Neural cell (in vitro differentiated cells): ENCODE results near the gene METAP1.

Source experiments
- CTCF ChIP-seq: fragments of 450-650 bp; IDR thresholded peaks from 2 replicates; pipeline ENCODE4 v1.5.1; 2014; ENCODE audit warnings: antibody characterized with exemption, mild to moderate bottlenecking, moderate library complexity; ENCODE audit not compliant: poor library complexity, severe bottlenecking
- POLR2AphosphoS5 ChIP-seq: IDR thresholded peaks from 2 replicates; pipeline ENCODE4 v1.6.1; 2012
- RAD21 ChIP-seq: fragments of 450-650 bp; conservative IDR thresholded peaks from 2 replicates; pipeline ENCODE4 v1.6.1; 2014; ENCODE audit warnings: antibody characterized with exemption, mild to moderate bottlenecking, moderate library complexity
- SMC3 ChIP-seq: fragments of 450-650 bp; conservative IDR thresholded peaks from 2 replicates; pipeline ENCODE4 v1.6.1; 2014; ENCODE audit warnings: antibody characterized with exemption, mild to moderate bottlenecking, moderate library complexity; ENCODE audit not compliant: poor library complexity
- TAF1 ChIP-seq: IDR thresholded peaks from 2 replicates; pipeline ENCODE4 v1.6.1; 2012; ENCODE audit warnings: low read depth

- no peak for TF ChIP-seq RAD21
- no peak for TF ChIP-seq CTCF
- no peak for TF ChIP-seq POLR2AphosphoS5
- TF ChIP-seq TAF1 = no peak
- no peak for TF ChIP-seq SMC3
Observed at GRCh38 chr4:99013884-99014523, 18.5 kb downstream of the METAP1 start.
